ENCODE results near the gene CD3D. TPM values are rescaled to one million over a fixed set of nuclear protein-coding genes. Genes with fewer than 3 reads are reported as not detected.

Gene CD3D
- total RNA-seq, 4 donors from 2014 or later: 1.5 to 1.8 (median 1.7) TPM; not detected in 1

- Histone ChIP-seq H3K36me3 (no peaks in the 10 kb centered on the region), H3K27ac (no peak overlapping the region), H3K4me1 (no peaks in the 10 kb centered on the region), H3K4me3 (no peak overlapping the region), H3K9me3 (no peaks in the 10 kb centered on the region), H3K27me3 (peaks cover 64% of the 10 kb centered on the region)
- ATAC-seq: no peak
- no peak for TF ChIP-seq EP300 (IDR thresholded peaks at IDR 0.05)
- no peak for TF ChIP-seq POLR2A (IDR thresholded peaks at IDR 0.05)
- no peak for TF ChIP-seq POLR2AphosphoS5 (IDR thresholded peaks at IDR 0.05)
- no peak for TF ChIP-seq CTCF (IDR thresholded peaks at IDR 0.05)
- WGBS, 2 donors (ENCODE audit: low coverage in 1 of 2): 71 to 100% methylated on average over 1 to 5 of the region's 5 CpGs
Measured at GRCh38 chr11:118339281-118339961, 3.1 kb downstream of the CD3D start.

- Histone ChIP-seq H3K27ac (no peak overlapping the region), H3K9me3 (no peaks in the 10 kb centered on the region), H3K4me3 (no peak overlapping the region), H3K4me1 (no peaks in the 10 kb centered on the region), H3K36me3 (no peaks in the 10 kb centered on the region), H3K27me3 (peaks cover 58% of the 10 kb centered on the region)
- 62 to 70% methylated on average over 2 to 5 of the region's 7 CpGs for WGBS, 2 donors (ENCODE audit: low coverage in 1 of 2)
- no peak for TF ChIP-seq POLR2AphosphoS5 (IDR thresholded peaks at IDR 0.05)
- peak; percentile 19 for ATAC-seq
Measured at GRCh38 chr11:118338637-118339061, 3.9 kb downstream of the CD3D start.

GRCh38 chr11:118334745-118335144 lies 7.8 kb downstream of the CD3D start:
- no peak overlapping the region for H3K27ac ChIP-seq
- WGBS, 2 donors (ENCODE audit: low coverage in 1 of 2): 69 to 92% methylated on average over 1 of the region's 1 CpG
- no peaks in the 10 kb centered on the region for H3K36me3 ChIP-seq

GRCh38 chr11:118328745-118329144 lies 13.8 kb downstream of the CD3D start:
- no peak overlapping the region for H3K4me3 ChIP-seq
- H3K4me1 ChIP-seq: no peaks in the 10 kb centered on the region
- no peak overlapping the region for H3K27ac ChIP-seq
- H3K36me3 ChIP-seq: no peaks in the 10 kb centered on the region
- ATAC-seq: no peak
- peaks cover 21% of the 10 kb centered on the region for H3K27me3 ChIP-seq
- H3K9me3 ChIP-seq: no peaks in the 10 kb centered on the region
- TF ChIP-seq CTCF (IDR thresholded peaks at IDR 0.05) (no peak), EP300 (IDR thresholded peaks at IDR 0.05) (no peak), POLR2AphosphoS5 (IDR thresholded peaks at IDR 0.05) (no peak), POLR2A (IDR thresholded peaks at IDR 0.05) (no peak)

More at GRCh38 chr11:118334745-118335144, 7.8 kb downstream of the CD3D start:
- H3K9me3 ChIP-seq: no peaks in the 10 kb centered on the region
- H3K27me3 ChIP-seq: peaks cover 31% of the 10 kb centered on the region
- TF ChIP-seq EP300 (IDR thresholded peaks at IDR 0.05) (no peak), CTCF (IDR thresholded peaks at IDR 0.05) (no peak), POLR2A (IDR thresholded peaks at IDR 0.05) (no peak), POLR2AphosphoS5 (IDR thresholded peaks at IDR 0.05) (no peak)
- no peak overlapping the region for H3K4me3 ChIP-seq
- ATAC-seq: no peak
- H3K4me1 ChIP-seq: no peaks in the 10 kb centered on the region

- Histone ChIP-seq H3K4me3 (no peak overlapping the region), H3K4me1 (no peaks in the 10 kb centered on the region), H3K27me3 (peaks cover 36% of the 10 kb centered on the region), H3K27ac (no peak overlapping the region), H3K36me3 (no peaks in the 10 kb centered on the region), H3K9me3 (no peaks in the 10 kb centered on the region)
- TF ChIP-seq CTCF (IDR thresholded peaks at IDR 0.05) (no peak), POLR2AphosphoS5 (IDR thresholded peaks at IDR 0.05) (no peak), POLR2A (IDR thresholded peaks at IDR 0.05) (no peak), EP300 (IDR thresholded peaks at IDR 0.05) (no peak)
- ATAC-seq: no peak
Measured at GRCh38 chr11:118325283-118325682, 17.2 kb downstream of the CD3D start.

Measured in gastroesophageal sphincter (tissue), 4 donors.